Nephron (organoid): Measurements from ENCODE around the gene PRR23E.

Experiments used
- H3K27ac Mint-ChIP-seq, 3 experiments: 2 replicates each; pipeline ENCODE4 v1.8.0; 2020; ENCODE audit warnings: mixed read lengths in 3 of 3, mild to moderate bottlenecking in 2 of 3, moderate library complexity in 1 of 3
- H3K27me3 Mint-ChIP-seq: 2 replicates; pipeline ENCODE4 v1.8.0; 2021; ENCODE audit warnings: low read depth, mild to moderate bottlenecking, moderate library complexity, mixed read lengths
- H3K36me3 Mint-ChIP-seq: 2 replicates; pipeline ENCODE4 v1.8.0; 2020; ENCODE audit warnings: low read depth, mixed read lengths
- H3K4me1 Mint-ChIP-seq: 2 replicates; pipeline ENCODE4 v1.8.0; 2020; ENCODE audit warnings: mixed read lengths
- H3K4me3 Mint-ChIP-seq, 3 experiments: 2 replicates each; pipeline ENCODE4 v1.8.0; 2020; ENCODE audit warnings: mild to moderate bottlenecking in 3 of 3, mixed read lengths in 3 of 3, moderate library complexity in 2 of 3
- H3K9me3 Mint-ChIP-seq: 2 replicates; pipeline ENCODE4 v1.8.0; 2020; ENCODE audit warnings: mixed read lengths
- TF ChIP-seq, protein P1 (sequence below), 3 experiments: fragments of 200-600 bp; sonication (generic); IDR thresholded peaks; one replicate each; pipeline ENCODE4 v1.5.0; 2021; ENCODE audit warnings: antibody characterized with exemption in 3 of 3; ENCODE audit not compliant: unreplicated experiment in 3 of 3

Gene PRR23E

DNA sequence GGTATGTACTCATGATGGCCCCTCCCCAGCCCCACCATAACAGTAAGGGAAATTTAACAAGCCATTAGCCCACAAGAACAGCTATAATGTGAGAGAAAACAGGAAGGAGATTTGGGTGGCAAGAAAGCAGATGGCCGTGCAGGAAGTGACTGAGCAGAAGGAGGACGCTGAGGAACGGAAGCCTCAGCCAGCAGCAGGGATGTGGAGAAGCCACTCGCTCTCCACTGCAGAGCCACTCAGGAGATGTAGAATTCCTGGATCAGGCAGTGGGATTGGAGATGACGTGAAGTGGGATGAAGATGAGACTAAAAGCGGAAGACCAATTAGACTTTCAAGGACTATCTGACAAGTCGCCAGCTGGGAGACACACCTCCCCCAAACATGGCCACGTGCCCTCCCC is 31.2 kb downstream of the PRR23E start:
- Mint-ChIP-seq H3K9me3 (peaks cover 11% of the 10 kb centered on the region), H3K27ac (no peak overlapping the region), H3K4me3 (no peak overlapping the region), H3K36me3 (peaks cover 5% of the 10 kb centered on the region), H3K27me3 (peaks cover 30% of the 10 kb centered on the region), H3K4me1 (peaks cover 8% of the 10 kb centered on the region)
- TF ChIP-seq, protein P1, sequence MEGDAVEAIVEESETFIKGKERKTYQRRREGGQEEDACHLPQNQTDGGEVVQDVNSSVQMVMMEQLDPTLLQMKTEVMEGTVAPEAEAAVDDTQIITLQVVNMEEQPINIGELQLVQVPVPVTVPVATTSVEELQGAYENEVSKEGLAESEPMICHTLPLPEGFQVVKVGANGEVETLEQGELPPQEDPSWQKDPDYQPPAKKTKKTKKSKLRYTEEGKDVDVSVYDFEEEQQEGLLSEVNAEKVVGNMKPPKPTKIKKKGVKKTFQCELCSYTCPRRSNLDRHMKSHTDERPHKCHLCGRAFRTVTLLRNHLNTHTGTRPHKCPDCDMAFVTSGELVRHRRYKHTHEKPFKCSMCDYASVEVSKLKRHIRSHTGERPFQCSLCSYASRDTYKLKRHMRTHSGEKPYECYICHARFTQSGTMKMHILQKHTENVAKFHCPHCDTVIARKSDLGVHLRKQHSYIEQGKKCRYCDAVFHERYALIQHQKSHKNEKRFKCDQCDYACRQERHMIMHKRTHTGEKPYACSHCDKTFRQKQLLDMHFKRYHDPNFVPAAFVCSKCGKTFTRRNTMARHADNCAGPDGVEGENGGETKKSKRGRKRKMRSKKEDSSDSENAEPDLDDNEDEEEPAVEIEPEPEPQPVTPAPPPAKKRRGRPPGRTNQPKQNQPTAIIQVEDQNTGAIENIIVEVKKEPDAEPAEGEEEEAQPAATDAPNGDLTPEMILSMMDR (IDR thresholded peaks at IDR 0.05; ENCODE audit: unreplicated experiment in 3 of 3) = no peak

DNA sequence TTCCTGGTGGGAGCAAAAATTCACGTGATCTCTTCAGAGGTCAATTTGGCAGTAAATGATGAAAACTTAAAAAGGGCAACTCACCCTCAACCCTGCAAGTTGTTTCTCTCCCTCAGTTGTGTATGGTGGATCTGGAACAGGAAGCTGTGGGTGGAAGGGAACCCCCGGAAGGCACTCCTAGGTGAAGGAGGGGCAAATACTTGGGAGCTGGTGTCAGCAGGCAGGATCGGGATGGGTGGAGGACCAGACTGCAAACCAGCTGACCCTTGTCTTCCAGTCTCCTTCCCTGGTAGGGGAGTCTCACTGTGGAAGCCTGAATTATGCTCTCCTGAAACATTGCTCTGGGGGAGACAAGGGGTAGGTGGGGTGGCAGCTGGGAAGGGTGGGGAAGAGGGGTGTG is 33.5 kb downstream of the PRR23E start:
- no peak overlapping the region for H3K27ac Mint-ChIP-seq

DNA sequence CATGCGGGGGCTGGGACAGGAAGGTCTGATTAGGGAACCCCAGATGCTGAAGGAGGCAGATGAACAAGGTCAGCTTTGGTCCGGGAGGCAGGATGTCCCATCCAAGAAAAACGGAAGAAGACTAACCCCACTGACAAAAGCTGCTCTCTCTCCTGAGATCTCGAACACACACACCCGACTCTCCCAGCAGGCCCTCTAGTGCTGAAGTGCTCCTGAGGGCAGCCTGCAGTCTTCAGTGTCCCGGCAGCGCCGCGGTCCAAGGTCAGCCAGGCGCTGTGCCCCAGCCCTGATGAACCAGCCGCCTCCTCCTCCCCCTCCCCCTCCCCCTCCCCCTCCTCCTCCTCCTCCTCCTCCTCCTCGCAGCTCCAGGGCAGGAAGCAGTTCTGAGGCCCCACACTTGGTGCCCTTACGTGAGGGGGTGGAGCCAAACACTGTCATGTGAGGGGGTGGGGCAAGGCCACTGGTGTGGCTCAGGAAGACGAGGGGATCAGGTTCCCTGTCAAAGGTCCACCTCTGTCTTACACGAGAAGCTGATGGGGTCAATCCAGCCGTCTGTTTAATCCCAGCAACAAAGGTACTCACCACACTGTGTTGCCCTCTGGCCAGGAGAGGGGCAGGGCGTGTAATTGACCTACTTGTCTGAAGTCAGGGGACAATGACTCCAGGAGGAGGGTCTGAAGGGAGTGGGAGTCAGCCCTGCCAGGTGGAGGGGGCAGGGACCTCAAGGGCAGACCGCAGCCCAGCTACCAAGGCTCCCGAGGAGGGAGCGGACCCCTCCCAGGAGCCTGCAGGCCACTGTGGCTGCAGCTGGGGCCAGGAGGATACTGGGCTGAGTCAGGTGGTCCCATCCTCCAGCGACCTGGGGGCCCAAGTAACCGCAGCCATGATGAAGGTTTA is 34.3 kb downstream of the PRR23E start:
- peaks cover 5% of the 10 kb centered on the region for H3K36me3 Mint-ChIP-seq
- no peaks in the 10 kb centered on the region for H3K4me1 Mint-ChIP-seq
- no peak overlapping the region for H3K4me3 Mint-ChIP-seq
- H3K27me3 Mint-ChIP-seq = peaks cover 26% of the 10 kb centered on the region
- TF ChIP-seq, protein P1 (IDR thresholded peaks at IDR 0.05; ENCODE audit: unreplicated experiment in 3 of 3) = no peak
- H3K9me3 Mint-ChIP-seq = peaks cover 20% of the 10 kb centered on the region
- H3K27ac Mint-ChIP-seq = no peak overlapping the region

More for the DNA sequence above, 33.5 kb downstream of the PRR23E start:
- no peaks in the 10 kb centered on the region for H3K4me1 Mint-ChIP-seq
- H3K36me3 Mint-ChIP-seq = peaks cover 5% of the 10 kb centered on the region
- no peak overlapping the region for H3K4me3 Mint-ChIP-seq
- TF ChIP-seq, protein P1 (IDR thresholded peaks at IDR 0.05; ENCODE audit: unreplicated experiment in 3 of 3) = no peak
- H3K9me3 Mint-ChIP-seq = peaks cover 20% of the 10 kb centered on the region
- peaks cover 26% of the 10 kb centered on the region for H3K27me3 Mint-ChIP-seq

DNA sequence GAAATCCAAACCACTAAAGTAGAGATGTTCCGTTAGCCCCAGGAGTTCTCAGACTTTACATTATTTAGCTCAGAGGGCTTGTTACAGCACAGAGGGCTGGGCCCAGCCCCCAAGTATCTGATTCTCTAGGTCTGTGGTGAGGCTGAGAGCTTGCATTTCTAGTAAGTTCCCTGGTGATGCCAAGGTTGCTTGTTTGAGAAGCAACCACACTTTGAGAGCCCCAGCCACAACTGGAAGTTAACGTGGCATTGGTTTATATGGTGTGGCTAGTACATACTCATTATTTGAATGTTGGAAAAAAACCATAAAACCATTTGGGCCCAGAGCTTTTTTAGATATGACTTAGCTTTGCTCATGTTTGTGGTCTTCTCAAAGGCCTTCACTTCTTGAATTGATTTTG is 35.9 kb downstream of the PRR23E start:
- TF ChIP-seq, protein P1 (IDR thresholded peaks at IDR 0.05; ENCODE audit: unreplicated experiment in 3 of 3) = no peak
- no peaks in the 10 kb centered on the region for H3K4me1 Mint-ChIP-seq
- H3K9me3 Mint-ChIP-seq = peaks cover 22% of the 10 kb centered on the region
- no peak overlapping the region for H3K27ac Mint-ChIP-seq
- H3K4me3 Mint-ChIP-seq = no peak overlapping the region
- H3K27me3 Mint-ChIP-seq = peaks cover 34% of the 10 kb centered on the region
- H3K36me3 Mint-ChIP-seq = peaks cover 5% of the 10 kb centered on the region

DNA sequence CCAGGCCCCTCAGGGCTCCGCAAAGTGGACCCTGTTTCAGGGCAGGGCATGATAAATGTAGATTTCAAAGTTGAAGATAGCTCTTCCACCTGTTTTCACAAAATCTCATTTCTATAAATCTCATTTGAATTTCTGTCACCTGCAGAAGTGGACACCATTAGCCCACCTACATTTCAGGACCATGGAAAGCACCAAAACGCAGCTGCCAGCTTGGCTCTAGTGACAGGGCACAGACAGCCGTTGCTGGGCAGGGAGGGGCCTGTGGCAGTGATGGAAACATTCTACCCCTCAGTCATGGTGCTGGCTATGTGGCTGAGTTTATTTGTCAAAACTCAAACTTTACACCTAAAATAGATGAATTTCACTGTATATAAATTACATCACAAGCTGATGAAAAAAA is 40.4 kb downstream of the PRR23E start:
- Mint-ChIP-seq H3K9me3 (peaks cover 13% of the 10 kb centered on the region), H3K36me3 (no peaks in the 10 kb centered on the region), H3K4me3 (peak overlapping the region in 1 of 3 experiments; percentile 3), H3K4me1 (no peaks in the 10 kb centered on the region), H3K27ac (no peak overlapping the region), H3K27me3 (peaks cover 28% of the 10 kb centered on the region)
- TF ChIP-seq, protein P1 (IDR thresholded peaks at IDR 0.05; ENCODE audit: unreplicated experiment in 3 of 3) = no peak

DNA sequence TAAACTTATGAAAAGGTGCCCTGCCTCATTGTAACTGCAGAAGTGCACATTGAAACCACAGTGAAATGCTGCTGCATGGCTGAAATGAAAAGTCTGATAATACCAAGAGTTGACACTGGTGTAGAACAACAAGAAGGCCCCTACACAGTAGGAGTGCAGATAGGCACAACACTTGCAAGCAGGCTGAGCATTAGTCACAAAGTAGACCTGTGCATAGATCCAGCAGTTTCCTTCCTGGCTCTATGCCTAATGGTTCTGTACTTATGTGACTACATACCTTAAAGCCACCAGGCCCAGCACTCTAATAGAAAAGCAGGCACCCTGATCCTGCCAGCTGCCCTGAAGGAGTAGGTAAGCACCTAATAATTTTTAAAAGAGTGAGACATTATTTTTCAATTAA is 41.8 kb downstream of the PRR23E start:
- Mint-ChIP-seq H3K4me3 (no peak overlapping the region), H3K36me3 (no peaks in the 10 kb centered on the region), H3K27me3 (peaks cover 33% of the 10 kb centered on the region), H3K9me3 (peaks cover 10% of the 10 kb centered on the region), H3K27ac (no peak overlapping the region), H3K4me1 (no peaks in the 10 kb centered on the region)
- TF ChIP-seq, protein P1 (IDR thresholded peaks at IDR 0.05; ENCODE audit: unreplicated experiment in 3 of 3) = no peak
